WTC11 (cell line): ENCODE results near the gene TEK. TPM values are rescaled to one million over a fixed set of nuclear protein-coding genes. Genes with fewer than 3 reads are reported as not detected.

Experiments used
- ATAC-seq: fragments of 200-7000 bp; cut with Tn5 transposase; 2 replicates; pipeline ENCODE4 v1.10.0; 2021; ENCODE audit warnings: mild to moderate bottlenecking, moderate library complexity
- CTCF ChIA-PET: fragments of 300-600 bp; sonication (Branson Sonifier 250); formaldehyde crosslinking; loops from one replicate; lab custom pipeline; 2021; ENCODE audit warnings: antibody characterized with exemption; lab: Charles Lee
- POLR2A ChIA-PET: fragments of 350-600 bp; sonication (Branson Sonifier 250); formaldehyde crosslinking; loops from one replicate; lab custom pipeline; 2021; ENCODE audit warnings: antibody characterized with exemption; lab: Charles Lee
- DNase-seq: peaks from one replicate; pipeline ENCODE4 v3.0.0; 2021; ENCODE audit warnings: low spot score
- H3K27ac Mint-ChIP-seq: 2 replicates; pipeline ENCODE4 v1.8.0; 2021; ENCODE audit warnings: mixed read lengths
- H3K27me3 Mint-ChIP-seq: 2 replicates; pipeline ENCODE4 v1.8.0; 2021; ENCODE audit warnings: low read depth, mild to moderate bottlenecking, moderate library complexity, mixed read lengths
- H3K36me3 Mint-ChIP-seq: 2 replicates; pipeline ENCODE4 v1.8.0; 2021; ENCODE audit warnings: mixed read lengths
- H3K4me1 Mint-ChIP-seq: 2 replicates; pipeline ENCODE4 v1.8.0; 2022; ENCODE audit warnings: mixed read lengths
- H3K4me3 Mint-ChIP-seq: 2 replicates; pipeline ENCODE4 v1.8.0; 2021; ENCODE audit warnings: mild to moderate bottlenecking, moderate library complexity, mixed read lengths
- H3K9me3 Mint-ChIP-seq: 2 replicates; pipeline ENCODE4 v1.8.0; 2021; ENCODE audit warnings: mixed read lengths
- CBFB ChIP-seq: sonication (generic); formaldehyde crosslinking; IDR thresholded peaks from 2 replicates; pipeline ENCODE4 v1.8.1; 2022; ENCODE audit warnings: mild to moderate bottlenecking, low read depth, missing genetic modification reagents
- E2F5 ChIP-seq: sonication (generic); formaldehyde crosslinking; IDR thresholded peaks from 2 replicates; pipeline ENCODE4 v1.8.1; 2022; ENCODE audit warnings: mild to moderate bottlenecking, moderate library complexity, missing genetic modification reagents
- EMX1 ChIP-seq: fragments of 250-450 bp; sonication (Bioruptor Pico); IDR thresholded peaks from 2 replicates; pipeline ENCODE4 v1.8.0; 2021; ENCODE audit warnings: mild to moderate bottlenecking
- ERG ChIP-seq: fragments of 250-450 bp; sonication (Bioruptor Pico); IDR thresholded peaks from 2 replicates; pipeline ENCODE4 v1.8.0; 2021; ENCODE audit warnings: mild to moderate bottlenecking
- ESRRA ChIP-seq: sonication (generic); formaldehyde crosslinking; IDR thresholded peaks from 2 replicates; pipeline ENCODE4 v1.8.1; 2022; ENCODE audit warnings: mild to moderate bottlenecking, missing genetic modification reagents, borderline replicate concordance
- FOXP1 ChIP-seq: sonication (generic); formaldehyde crosslinking; IDR thresholded peaks from 2 replicates; pipeline ENCODE4 v1.8.0; 2022; ENCODE audit warnings: missing genetic modification reagents, mild to moderate bottlenecking, moderate library complexity, borderline replicate concordance
- GTF2I ChIP-seq: fragments of 250-450 bp; sonication (Bioruptor Pico); conservative IDR thresholded peaks from 2 replicates; pipeline ENCODE4 v1.4.0; 2021; ENCODE audit warnings: mild to moderate bottlenecking
- MXD4 ChIP-seq: fragments of 250-450 bp; sonication (Bioruptor Pico); IDR thresholded peaks from 2 replicates; pipeline ENCODE4 v1.8.0; 2021; ENCODE audit warnings: mild to moderate bottlenecking, moderate library complexity, borderline replicate concordance
- MYBL2 ChIP-seq: sonication (generic); formaldehyde crosslinking; IDR thresholded peaks from 2 replicates; pipeline ENCODE4 v1.8.1; 2023; ENCODE audit warnings: mild to moderate bottlenecking, moderate library complexity, missing genetic modification reagents
- NFE2L1 ChIP-seq: sonication (generic); formaldehyde crosslinking; IDR thresholded peaks from 2 replicates; pipeline ENCODE4 v1.8.1; 2023; ENCODE audit warnings: missing genetic modification reagents
- NFYB ChIP-seq: sonication (generic); formaldehyde crosslinking; conservative IDR thresholded peaks from 2 replicates; pipeline ENCODE4 v1.8.0; 2022; ENCODE audit warnings: low read depth, missing genetic modification reagents
- NR2C2 ChIP-seq: sonication (generic); formaldehyde crosslinking; IDR thresholded peaks from 2 replicates; pipeline ENCODE4 v1.8.0; 2022; ENCODE audit warnings: mild to moderate bottlenecking, missing genetic modification reagents
- NR3C1 ChIP-seq: sonication (generic); formaldehyde crosslinking; conservative IDR thresholded peaks from 2 replicates; pipeline ENCODE4 v1.8.1; 2023; ENCODE audit warnings: low read depth, mild to moderate bottlenecking, missing genetic modification reagents
- SMAD3 ChIP-seq: sonication (generic); formaldehyde crosslinking; IDR thresholded peaks from 2 replicates; pipeline ENCODE4 v1.8.0; 2022; ENCODE audit warnings: missing genetic modification reagents, mild to moderate bottlenecking, borderline replicate concordance
- SOX15 ChIP-seq: fragments of 250-450 bp; sonication (Bioruptor Pico); IDR thresholded peaks from 2 replicates; pipeline ENCODE4 v1.9.0; 2021; ENCODE audit warnings: mild to moderate bottlenecking
- SP1 ChIP-seq: sonication (generic); formaldehyde crosslinking; conservative IDR thresholded peaks from 2 replicates; pipeline ENCODE4 v1.8.1; 2022; ENCODE audit warnings: missing genetic modification reagents
- TP53 ChIP-seq: sonication (generic); formaldehyde crosslinking; IDR thresholded peaks from 2 replicates; pipeline ENCODE4 v1.8.1; 2023; ENCODE audit warnings: mild to moderate bottlenecking, missing genetic modification reagents
- ZNF121 ChIP-seq: sonication (generic); formaldehyde crosslinking; IDR thresholded peaks from 2 replicates; pipeline ENCODE4 v1.8.0; 2023; ENCODE audit warnings: missing genetic modification reagents
- ZNF219 ChIP-seq: sonication (generic); formaldehyde crosslinking; IDR thresholded peaks from 2 replicates; pipeline ENCODE4 v1.8.0; 2023; ENCODE audit warnings: missing genetic modification reagents, mild to moderate bottlenecking, borderline replicate concordance
- ZNF263 ChIP-seq: sonication (generic); formaldehyde crosslinking; IDR thresholded peaks from 2 replicates; pipeline ENCODE4 v1.8.1; 2022; ENCODE audit warnings: low read depth, mild to moderate bottlenecking, moderate library complexity, missing genetic modification reagents
- ZNF423 ChIP-seq: fragments of 250-450 bp; sonication (Bioruptor Pico); IDR thresholded peaks from 2 replicates; pipeline ENCODE4 v2.1.2; 2022; ENCODE audit warnings: mild to moderate bottlenecking, moderate library complexity
- total RNA-seq: library from RNA; stranded (reverse); gene quantifications from 3 replicates; pipeline ENCODE4 v1.2.3, GENCODE V29; 2021
- TF ChIP-seq, protein P1 (sequence below): sonication (generic); formaldehyde crosslinking; IDR thresholded peaks from 2 replicates; pipeline ENCODE4 v1.8.0; 2022; ENCODE audit warnings: mild to moderate bottlenecking, missing genetic modification reagents
- TF ChIP-seq, protein P2 (sequence below): sonication (generic); formaldehyde crosslinking; IDR thresholded peaks from 2 replicates; pipeline ENCODE4 v1.8.1; 2023; ENCODE audit warnings: mild to moderate bottlenecking, missing genetic modification reagents
- TF ChIP-seq, protein P3 (sequence below): sonication (generic); formaldehyde crosslinking; IDR thresholded peaks from 2 replicates; pipeline ENCODE4 v1.8.0; 2022; ENCODE audit warnings: mild to moderate bottlenecking, missing genetic modification reagents
- TF ChIP-seq, protein P4 (sequence below): sonication (generic); formaldehyde crosslinking; IDR thresholded peaks from 2 replicates; pipeline ENCODE4 v1.8.1; 2023; ENCODE audit warnings: mild to moderate bottlenecking, moderate library complexity, missing genetic modification reagents
- TF ChIP-seq, protein P5 (sequence below): sonication (generic); formaldehyde crosslinking; IDR thresholded peaks from 2 replicates; pipeline ENCODE4 v1.8.0; 2022; ENCODE audit warnings: mild to moderate bottlenecking, missing genetic modification reagents
- TF ChIP-seq, protein P6 (sequence below): sonication (generic); formaldehyde crosslinking; IDR thresholded peaks from 2 replicates; pipeline ENCODE4 v1.8.0; 2023; ENCODE audit warnings: missing genetic modification reagents

The TEK gene
- total RNA-seq, 1 experiment from 2014 or later = 3.1 TPM

DNA sequence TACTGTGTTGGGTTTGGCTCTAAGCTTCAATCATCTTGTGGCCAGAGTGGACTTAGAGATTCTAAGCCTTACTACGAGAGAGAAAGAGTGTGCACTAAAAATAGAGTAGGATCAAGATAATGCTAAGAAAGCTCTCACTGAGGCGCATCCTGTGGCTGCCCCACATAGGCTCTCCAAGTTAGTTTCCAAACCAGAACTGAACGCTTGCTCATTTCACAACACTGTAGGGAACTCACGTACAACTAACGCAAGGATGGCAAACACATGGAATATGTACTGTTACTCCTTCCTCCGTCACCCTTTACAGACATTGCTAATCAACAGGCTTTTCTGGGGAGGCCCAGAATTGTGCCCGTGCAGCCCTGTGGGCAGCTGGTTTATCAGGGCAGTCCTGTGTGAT, 97.0 kb downstream of the TEK start:
- no peaks in the 10 kb centered on the region for H3K4me1 Mint-ChIP-seq
- TF ChIP-seq ZNF121 (CRISPR knock-in tag) (no peak), E2F5 (CRISPR knock-in tag) (no peak), GTF2I (CRISPR knock-in tag) (no peak), ZNF263 (CRISPR knock-in tag) (no peak), ZNF423 (CRISPR knock-in tag) (no peak), SP1 (CRISPR knock-in tag) (no peak), SMAD3 (CRISPR knock-in tag) (no peak), MYBL2 (CRISPR knock-in tag) (no peak), TP53 (no peak), NFE2L1 (CRISPR knock-in tag) (no peak), SOX15 (CRISPR knock-in tag) (no peak)
- TF ChIP-seq, protein P1, sequence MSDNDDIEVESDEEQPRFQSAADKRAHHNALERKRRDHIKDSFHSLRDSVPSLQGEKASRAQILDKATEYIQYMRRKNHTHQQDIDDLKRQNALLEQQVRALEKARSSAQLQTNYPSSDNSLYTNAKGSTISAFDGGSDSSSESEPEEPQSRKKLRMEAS = no peak
- ATAC-seq (no peak), DNase-seq (no peak)
- no peaks in the 10 kb centered on the region for H3K9me3 Mint-ChIP-seq
- no peaks in the 10 kb centered on the region for H3K27me3 Mint-ChIP-seq
- H3K36me3 Mint-ChIP-seq = no peaks in the 10 kb centered on the region
- POLR2A ChIA-PET = no interaction called here
- no peak overlapping the region for H3K27ac Mint-ChIP-seq
- no peak overlapping the region for H3K4me3 Mint-ChIP-seq
- CTCF ChIA-PET = no interaction called here

DNA sequence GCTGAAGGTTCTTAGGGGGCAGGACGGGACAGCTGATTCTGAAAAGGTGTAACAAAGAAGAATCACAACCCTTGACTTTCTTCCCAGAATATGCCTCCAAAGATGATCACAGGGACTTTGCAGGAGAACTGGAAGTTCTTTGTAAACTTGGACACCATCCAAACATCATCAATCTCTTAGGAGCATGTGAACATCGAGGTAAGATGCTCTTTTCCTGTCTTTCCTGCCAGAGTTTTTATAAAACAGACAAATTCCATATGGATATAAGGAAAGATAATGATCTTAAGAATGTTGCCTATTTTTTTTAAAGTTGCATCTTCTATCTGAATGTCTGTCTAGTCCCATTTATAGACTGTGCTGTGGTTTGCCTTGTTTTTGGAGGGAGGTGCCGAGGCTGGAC, 100.0 kb downstream of the TEK start:
- no peak for TF ChIP-seq FOXP1 (CRISPR knock-in tag)
- TF ChIP-seq NFYB (CRISPR knock-in tag) = no peak
- TF ChIP-seq CBFB = no peak
- TF ChIP-seq, protein P2, sequence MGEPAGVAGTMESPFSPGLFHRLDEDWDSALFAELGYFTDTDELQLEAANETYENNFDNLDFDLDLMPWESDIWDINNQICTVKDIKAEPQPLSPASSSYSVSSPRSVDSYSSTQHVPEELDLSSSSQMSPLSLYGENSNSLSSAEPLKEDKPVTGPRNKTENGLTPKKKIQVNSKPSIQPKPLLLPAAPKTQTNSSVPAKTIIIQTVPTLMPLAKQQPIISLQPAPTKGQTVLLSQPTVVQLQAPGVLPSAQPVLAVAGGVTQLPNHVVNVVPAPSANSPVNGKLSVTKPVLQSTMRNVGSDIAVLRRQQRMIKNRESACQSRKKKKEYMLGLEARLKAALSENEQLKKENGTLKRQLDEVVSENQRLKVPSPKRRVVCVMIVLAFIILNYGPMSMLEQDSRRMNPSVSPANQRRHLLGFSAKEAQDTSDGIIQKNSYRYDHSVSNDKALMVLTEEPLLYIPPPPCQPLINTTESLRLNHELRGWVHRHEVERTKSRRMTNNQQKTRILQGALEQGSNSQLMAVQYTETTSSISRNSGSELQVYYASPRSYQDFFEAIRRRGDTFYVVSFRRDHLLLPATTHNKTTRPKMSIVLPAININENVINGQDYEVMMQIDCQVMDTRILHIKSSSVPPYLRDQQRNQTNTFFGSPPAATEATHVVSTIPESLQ (CRISPR knock-in tag) = no peak
- no peak for TF ChIP-seq ZNF219 (CRISPR knock-in tag)
- TF ChIP-seq NR3C1 = no peak
- TF ChIP-seq EMX1 (CRISPR knock-in tag) = no peak
- TF ChIP-seq, protein P3, sequence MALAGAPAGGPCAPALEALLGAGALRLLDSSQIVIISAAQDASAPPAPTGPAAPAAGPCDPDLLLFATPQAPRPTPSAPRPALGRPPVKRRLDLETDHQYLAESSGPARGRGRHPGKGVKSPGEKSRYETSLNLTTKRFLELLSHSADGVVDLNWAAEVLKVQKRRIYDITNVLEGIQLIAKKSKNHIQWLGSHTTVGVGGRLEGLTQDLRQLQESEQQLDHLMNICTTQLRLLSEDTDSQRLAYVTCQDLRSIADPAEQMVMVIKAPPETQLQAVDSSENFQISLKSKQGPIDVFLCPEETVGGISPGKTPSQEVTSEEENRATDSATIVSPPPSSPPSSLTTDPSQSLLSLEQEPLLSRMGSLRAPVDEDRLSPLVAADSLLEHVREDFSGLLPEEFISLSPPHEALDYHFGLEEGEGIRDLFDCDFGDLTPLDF (CRISPR knock-in tag) = no peak
- no peak for TF ChIP-seq ESRRA (CRISPR knock-in tag)
- TF ChIP-seq NR2C2 (CRISPR knock-in tag) = no peak
- TF ChIP-seq, protein P4, sequence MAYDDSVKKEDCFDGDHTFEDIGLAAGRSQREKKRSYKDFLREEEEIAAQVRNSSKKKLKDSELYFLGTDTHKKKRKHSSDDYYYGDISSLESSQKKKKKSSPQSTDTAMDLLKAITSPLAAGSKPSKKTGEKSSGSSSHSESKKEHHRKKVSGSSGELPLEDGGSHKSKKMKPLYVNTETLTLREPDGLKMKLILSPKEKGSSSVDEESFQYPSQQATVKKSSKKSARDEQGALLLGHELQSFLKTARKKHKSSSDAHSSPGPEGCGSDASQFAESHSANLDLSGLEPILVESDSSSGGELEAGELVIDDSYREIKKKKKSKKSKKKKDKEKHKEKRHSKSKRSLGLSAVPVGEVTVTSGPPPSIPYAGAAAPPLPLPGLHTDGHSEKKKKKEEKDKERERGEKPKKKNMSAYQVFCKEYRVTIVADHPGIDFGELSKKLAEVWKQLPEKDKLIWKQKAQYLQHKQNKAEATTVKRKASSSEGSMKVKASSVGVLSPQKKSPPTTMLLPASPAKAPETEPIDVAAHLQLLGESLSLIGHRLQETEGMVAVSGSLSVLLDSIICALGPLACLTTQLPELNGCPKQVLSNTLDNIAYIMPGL = no peak
- TF ChIP-seq MXD4 (CRISPR knock-in tag) = no peak
- TF ChIP-seq, protein P5, sequence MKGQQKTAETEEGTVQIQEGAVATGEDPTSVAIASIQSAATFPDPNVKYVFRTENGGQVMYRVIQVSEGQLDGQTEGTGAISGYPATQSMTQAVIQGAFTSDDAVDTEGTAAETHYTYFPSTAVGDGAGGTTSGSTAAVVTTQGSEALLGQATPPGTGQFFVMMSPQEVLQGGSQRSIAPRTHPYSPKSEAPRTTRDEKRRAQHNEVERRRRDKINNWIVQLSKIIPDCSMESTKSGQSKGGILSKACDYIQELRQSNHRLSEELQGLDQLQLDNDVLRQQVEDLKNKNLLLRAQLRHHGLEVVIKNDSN (CRISPR knock-in tag) = no peak
- TF ChIP-seq SOX15 (CRISPR knock-in tag) = no peak
- no peak for TF ChIP-seq ERG
- TF ChIP-seq, protein P6, sequence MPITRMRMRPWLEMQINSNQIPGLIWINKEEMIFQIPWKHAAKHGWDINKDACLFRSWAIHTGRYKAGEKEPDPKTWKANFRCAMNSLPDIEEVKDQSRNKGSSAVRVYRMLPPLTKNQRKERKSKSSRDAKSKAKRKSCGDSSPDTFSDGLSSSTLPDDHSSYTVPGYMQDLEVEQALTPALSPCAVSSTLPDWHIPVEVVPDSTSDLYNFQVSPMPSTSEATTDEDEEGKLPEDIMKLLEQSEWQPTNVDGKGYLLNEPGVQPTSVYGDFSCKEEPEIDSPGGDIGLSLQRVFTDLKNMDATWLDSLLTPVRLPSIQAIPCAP (CRISPR knock-in tag) = no peak
- Mint-ChIP-seq H3K9me3 (no peaks in the 10 kb centered on the region), H3K27ac (no peak overlapping the region), H3K4me1 (no peaks in the 10 kb centered on the region), H3K27me3 (no peaks in the 10 kb centered on the region), H3K36me3 (no peaks in the 10 kb centered on the region), H3K4me3 (no peak overlapping the region)
- DNase-seq (no peak), ATAC-seq (no peak)
- ChIA-PET POLR2A (no interaction called here), CTCF (no interaction called here)
